EL (cell line): ENCODE data around the gene RAPGEF1.
"Not testable (repeated sequence)": the region's sequence is repeated elsewhere in the genome, so short reads cannot be mapped to it uniquely, and the experiment has no call there.

Experiments used
- DNase-seq: peaks from one replicate; pipeline ENCODE4 v3.0.0-alpha.2; 2016

The RAPGEF1 gene

DNA sequence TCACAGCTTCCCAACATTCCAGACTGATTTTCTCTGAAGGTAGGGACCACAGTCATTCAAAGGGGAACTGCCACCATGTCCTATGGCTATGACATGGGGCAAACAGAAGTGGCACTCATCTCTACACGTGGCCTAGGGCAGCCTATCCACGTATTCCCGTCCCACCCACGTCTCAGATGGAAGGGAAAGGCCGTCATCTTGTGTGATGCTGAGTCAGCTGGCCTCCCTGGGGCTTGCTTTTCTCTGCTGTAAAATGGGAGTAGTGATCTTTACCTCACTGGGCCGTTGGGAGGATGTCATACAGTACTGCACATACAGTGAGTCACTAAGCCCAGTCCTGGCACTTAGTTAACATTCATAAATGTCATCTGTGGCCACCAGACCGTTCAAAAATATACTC, 72.3 kb downstream of the RAPGEF1 start:
- no peak for DNase-seq

DNA sequence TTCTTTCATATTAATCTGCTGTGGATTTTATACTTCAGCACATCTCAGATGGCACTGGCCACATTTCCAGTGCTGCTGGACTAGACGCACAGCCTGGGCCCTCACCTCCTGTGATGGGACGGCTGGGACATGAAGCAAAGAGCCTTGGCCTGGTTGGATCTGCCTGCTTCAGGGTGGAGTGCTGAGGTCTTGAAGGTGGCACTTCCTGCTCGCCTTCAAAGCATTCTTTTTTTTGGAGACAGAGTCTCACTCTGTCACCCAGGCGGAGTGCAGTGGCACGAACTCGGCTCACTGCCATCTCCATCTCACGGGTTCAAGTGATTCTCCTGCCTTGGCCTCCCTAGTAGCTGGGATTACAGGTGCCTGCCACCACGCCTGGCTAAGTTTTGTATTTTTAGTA, 73.1 kb downstream of the RAPGEF1 start:
- DNase-seq, result no peak

DNA sequence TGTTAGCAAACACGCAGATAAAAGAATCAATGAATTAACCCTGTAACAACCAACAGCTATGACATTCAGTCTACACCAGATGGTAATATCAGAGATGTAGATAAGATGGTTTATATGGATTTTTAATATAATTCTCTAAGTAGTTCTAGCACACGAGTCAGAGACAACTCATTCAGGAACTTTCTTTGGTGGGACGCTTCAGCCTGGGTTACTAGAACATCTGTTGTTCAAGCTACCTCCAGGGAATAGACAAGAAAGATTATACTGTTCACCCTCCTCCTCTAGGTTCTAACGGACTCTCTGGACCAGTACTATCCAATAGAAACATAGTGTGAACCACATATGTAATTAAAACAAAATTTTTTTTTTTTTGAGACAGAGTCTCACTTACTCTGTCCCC, 73.8 kb downstream of the RAPGEF1 start:
- DNase-seq, result no peak

DNA sequence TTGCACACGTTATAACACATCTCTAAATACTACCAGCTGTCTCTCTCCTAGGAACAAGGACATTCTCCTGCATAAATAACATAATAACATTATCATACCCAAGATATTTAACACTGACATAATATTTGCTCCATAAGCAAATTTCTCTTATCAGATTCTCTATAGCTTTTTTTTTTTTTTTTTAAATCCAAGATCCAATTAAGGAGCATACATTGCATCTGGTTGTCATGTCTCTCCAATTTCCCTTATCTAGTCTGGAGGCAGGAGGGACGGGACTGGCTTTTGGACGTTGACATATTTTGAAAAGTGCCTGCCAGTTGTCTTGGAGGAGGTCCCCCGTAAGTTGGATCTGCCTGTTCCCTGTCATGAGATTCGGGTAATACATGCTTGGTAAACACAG, 76.6 kb downstream of the RAPGEF1 start:
- DNase-seq, result no peak

DNA sequence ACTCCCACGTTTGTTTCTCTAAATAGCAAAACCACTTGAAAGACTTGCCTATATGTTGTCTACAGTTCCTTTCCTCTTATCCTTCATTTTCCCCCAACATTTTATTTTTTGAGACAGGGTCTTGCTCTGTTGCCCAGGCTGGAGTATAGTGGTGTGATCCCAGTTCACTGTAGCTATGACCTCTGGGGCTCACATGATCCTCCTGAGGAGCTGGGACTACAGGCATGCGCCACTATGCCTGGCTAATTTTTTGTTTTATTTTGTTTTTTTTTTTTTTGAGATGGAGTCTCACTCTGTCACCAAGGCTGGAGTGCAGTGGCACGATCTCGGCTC, 77.6 kb downstream of the RAPGEF1 start:
- not testable (repeated sequence) for DNase-seq

DNA sequence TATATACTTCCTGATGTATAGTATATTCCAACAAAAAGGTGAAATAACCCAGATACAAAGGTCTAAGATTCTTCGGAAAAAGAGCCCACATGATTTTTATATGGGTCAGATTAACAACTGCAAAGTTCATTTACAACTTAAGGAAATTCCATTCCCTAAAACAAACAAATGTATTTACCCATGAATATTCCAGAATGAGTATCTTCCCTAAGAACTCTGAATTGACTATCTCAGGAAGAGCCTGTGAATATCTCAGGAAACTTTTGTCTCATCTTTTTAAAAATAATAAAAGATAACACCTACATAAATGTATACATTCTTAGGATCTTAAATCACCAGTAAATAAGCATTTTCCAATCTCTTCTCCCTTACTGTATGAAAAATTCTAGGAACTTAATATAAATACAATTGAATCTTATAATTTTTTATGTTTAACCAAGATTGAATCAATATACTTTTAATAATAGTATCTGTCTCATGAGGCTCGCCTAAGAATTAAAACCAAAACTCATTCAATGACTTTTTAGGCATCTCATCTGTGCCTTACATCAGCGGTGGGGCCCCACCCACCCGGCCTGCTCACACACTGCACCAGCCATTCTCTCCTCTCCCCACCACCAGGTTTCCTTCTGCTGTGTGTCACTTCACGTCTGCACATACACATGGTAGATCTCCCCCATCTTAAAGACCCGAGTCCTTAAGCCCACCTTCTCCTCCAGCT, 78.1 kb downstream of the RAPGEF1 start:
- no peak for DNase-seq

DNA sequence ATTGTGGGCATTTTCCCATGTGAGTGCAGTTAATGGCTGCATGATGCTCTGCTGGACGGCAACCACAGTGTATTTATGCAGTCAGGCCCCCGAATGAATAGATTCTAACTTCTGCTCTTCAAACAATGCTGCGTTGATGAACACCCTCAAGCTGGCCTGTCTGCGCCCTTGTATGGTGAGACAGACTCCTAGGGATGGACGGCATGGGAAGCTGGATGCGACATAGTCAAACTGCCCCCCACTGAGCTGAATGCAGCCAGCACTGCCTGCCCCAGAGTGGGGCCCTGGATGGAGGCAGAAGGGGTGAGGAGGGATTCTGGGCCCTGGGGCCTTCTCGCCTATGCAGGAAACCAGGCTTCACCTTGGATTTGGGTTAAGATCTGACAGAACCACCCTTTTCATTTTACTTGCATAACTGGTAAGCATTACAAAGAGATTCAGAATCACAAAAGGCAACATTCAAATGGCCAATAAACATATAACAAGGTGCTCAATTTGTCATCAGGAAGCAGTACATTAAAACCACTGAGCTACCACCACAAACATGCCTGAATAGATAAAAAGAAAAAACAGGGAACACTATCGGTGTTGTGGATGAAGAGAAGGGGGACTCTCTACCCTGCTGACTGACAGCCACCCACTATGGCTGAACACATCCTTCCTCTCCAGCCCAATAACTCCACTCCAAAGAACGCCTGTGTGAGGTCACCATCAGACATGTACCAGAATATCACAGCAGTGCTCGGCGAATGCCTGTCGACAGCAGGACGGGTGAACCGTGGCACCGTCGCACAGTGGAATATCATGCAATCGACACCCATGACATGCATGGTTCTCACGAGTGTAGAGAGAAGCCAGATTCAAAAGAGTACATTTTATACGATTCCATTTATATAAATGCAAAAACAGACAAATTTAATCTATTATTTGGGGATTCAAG, 79.1 kb downstream of the RAPGEF1 start:
- DNase-seq, result no peak

DNA sequence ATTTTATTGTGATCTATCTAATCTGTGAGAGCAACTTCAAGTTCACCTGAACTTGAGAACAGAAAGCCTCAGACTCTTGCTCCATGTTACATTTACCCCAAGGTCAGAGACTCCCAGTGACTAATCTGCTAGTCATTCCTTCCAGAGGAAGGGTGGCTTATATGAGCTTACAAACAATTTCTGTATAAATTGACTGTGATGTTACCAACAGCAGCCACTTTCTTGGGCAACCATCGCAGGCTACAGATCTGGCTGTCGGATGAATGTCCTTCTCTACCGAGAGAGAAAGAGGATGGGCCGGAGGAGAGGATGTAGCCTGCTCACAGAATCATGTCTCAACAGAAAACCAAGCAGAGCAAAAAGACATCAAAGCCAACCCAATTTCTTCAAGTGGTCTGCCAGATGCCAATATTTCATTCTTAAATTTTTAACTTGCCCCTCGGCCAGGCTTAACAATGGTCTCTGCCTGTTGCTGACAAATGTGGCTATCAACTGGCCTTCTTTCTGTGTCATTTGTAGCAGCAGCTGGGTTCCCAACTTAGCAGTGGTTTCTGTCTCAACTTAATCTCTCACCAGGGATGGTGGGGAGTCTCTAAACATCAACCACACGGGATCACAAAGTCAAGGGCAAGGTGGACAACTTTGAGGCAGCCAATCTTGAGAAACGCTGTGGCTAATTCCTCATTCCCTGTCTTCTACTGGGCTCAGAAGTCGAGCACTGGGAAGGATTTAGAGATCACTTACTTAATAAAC, 81.3 kb downstream of the RAPGEF1 start:
- DNase-seq, result peak; percentile 90

DNA sequence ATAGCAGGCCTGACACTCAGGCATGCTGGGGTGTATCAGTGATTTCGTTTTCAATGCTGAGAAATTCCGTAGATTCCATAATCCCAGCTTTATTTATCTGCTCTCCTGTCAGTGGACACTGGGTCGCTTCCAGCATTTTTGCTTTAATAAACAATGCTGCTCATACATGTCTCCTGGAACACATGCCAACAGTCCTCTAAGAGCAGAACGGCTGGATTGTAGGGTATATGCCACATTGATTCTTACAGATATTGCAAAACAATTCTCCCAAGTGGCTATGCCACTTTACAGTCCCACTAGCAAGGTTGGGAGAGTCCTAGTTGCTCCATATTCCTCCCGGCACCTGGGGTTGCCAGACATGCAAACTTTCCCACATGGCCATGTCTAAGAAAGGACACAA, 81.9 kb downstream of the RAPGEF1 start:
- DNase-seq, result peak; percentile 73

DNA sequence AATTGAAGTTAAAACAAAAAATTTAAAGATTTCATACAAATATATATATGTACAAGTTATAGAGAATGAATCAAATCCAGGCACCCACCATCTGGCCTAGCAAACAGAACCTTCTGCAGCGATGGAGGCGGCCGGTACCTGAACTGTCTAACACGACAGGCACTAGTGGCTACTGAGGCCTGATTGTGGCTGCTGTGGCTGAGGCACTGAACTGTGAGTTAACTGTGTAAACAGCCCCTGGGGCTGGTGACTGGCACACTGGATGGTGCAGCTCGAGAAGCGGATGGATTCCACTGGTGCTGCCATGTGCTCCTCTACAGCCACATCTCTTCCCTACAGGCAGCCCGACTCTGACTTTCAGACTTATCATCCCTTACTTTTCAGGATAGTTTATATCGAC, 82.4 kb downstream of the RAPGEF1 start:
- no peak for DNase-seq

DNA sequence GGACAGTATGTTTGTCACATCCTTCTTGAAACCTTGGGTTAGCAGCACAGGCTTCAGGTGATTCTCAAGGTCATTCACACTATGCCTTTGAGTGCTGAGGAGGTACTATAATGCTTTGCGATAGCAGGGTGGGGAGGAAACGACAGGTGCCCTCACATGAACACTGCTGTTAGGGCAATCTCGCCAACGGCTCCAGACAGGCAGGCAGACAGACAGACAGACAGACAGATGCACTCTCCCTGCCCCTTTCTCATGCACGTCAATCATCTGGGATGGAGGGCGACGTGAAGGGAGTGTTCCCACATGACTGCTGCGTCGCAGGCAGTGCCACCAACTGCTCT, 82.9 kb downstream of the RAPGEF1 start:
- DNase-seq, result no peak

DNA sequence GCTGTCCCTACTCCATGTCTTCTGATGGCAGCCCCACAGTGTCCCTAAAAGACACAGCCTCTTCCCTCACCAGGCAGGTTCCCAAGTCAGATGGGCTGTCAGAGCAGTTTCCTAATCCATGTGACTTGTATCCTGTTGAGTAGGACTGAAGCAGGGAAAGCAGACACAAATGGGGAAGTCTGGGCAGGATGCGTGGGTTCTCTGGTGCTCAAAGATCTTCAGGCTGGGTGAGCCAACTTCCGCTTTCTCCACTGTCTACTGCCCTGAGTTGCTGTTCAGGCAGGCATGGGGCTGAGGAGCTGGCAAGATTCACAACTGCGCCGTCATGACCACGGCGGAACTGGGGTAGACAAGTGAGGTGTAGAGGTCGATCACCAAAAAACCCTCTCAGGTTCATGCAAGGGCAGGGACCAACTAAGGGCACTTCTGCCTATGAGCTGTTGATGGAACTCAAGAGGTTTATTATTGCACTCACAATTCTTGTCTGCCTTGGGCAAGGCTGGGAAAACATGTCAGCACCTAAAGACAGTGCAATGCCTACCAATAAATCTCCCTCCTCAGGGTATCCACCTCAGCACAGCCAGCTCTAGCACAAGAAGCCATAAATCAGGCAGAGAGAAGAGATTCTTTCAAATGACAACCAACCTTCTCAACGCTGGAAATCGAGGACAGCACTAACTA, 83.4 kb downstream of the RAPGEF1 start:
- DNase-seq, result no peak

DNA sequence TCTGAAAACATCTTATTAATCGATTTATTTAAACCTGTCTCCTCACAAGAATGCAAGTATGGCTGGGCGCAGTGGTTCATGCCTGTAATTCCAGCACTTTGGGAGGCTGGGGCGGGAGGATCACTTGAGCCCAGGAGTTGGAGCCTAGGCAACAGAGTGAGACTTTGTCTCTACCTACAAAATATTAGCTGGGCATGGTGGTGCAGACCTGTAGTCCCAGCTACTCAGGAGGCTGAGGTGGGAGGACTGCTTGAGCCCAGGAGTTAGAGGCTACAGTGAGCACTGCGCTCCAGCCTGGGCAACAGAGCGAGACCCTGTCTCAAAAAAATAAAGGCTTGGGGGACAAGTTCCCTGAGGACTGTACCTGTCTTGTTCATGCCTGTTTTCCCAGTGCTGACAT, 85.5 kb downstream of the RAPGEF1 start:
- not testable (repeated sequence) for DNase-seq

DNA sequence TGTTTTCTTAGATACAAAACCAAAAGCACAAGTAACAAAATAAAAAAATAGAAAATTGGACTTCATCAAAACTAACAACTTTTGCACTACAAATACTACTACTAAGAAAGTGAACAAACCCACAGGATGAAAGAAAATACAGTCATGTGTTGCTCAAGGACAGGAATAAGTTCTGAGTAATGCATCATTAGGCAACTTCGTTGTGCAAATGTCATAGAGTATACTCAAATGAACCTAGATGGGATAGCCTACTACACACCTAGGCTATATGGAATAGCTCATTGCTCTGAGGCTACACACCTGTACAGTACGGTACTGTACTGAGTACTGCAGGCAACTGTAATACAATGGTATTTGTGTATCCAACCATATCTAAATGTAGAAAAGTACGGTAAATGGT, 88.3 kb downstream of the RAPGEF1 start:
- peak; percentile 28 for DNase-seq

DNA sequence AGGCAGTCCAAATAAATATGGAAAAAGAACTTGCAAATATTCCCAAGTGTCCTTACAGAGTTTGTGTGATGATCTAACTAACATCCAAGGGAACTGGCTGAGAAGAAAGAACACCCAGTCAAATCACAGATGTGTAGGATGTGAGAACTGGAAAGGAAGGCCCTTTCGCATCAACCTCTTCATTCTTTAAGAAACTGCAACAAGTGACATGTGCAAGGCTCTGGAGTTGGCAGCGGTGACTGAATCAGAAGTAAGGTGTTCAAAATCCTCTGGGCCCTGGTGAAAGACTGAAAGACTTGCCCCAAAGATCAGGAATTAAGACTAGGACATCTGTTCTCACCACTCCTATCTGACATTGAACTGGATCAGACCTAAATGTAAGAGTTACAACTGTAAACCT, 88.7 kb downstream of the RAPGEF1 start:
- no peak for DNase-seq

DNA sequence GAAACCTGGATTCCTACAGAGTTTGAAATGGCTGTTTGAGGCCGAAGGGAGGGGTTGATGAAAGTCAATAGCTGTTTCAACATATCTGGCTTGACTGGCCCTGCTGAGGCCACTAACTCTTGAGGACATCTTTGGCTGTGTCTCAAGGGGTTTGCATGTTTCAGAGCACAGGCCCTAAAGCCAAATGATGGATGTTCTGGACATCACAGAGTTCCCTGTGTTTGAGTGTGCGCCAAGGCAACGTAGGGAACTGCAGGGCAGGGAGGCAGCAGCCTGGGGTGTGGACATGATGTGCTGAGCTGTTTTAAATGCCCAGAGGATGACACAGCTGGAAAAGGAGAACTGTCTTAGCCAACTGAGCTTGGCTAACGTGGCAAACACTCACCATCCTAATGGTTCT, 89.6 kb downstream of the RAPGEF1 start:
- DNase-seq, result peak; percentile 51

DNA sequence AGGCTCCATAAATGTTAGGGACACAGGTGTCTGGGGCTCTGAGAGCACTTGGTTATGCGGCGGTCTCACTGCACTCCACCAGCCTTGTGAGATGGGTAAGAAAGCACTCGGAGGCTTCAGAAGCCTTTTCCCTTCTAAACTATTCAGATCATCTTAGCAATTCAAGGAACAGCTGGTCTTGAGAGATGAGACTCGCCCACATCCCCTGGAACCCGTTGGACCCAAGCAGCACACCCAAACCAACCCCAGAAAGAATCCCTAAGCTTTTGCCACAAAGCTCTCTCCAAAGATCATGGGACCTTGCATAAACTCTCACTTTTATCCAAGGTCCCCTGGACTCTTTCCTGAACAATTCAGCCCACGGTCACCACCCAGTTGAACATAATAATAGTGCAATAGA, 90.2 kb downstream of the RAPGEF1 start:
- no peak for DNase-seq

DNA sequence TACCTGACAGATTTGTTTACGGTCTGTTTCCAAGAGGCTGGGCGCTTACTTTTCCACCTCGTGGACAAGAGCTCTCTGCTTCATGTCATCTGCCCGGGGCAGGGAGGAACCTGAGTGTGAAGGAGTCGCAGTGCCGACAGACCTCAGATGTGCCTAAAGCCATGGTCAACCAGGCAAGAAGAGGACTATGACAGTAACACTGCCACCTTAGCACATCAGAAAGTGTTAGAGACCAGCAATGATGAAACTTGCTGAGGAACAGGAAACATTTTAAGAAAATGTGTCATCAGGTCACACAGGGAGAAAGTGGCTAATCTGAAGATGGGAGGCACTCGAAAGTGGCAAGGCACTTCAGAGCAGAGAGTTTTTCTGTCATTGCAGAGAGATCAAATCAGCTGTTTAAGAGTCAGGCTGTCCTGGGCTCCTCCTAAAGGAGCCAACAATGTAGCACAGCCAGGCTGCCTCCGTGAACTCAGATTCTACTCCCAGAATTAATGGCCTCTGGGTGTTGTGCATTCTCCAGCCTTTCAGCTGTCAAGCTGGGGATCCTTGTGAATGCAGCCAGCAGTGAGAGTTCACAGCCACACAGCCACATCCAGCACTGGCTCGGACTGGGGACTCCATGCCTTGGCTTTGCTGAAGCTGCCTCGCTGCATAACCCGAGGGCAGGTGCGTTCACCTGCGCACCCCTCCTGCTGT, 94.6 kb downstream of the RAPGEF1 start:
- DNase-seq, result peak; percentile 39

DNA sequence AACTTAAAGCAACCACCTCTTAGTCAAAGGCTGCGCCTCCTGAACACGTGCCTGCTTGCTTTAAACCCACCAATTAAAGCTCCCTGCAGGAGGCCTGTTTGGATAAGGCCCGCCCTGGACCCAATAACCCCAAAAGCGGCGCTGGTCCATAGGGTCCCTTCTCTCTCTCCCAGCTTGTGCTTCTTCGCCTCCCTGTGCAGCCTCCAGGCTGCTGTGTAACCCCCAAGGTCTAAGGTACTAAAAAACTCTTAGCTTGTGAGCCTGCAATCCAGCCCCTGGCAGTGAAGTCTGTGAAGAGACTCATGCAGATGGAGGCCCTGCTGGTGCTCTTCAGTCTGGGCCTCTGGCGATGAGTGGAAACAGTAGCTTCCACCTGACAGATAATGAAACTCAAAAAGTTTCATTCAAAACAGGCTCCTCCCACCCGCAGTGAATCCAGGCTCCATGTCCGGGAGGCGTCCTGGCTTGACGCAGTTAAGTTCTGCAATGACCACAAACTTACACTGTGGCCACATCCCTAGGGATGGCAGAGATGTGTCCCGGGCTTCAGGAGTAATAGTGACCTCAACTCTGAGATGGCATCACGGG, 97.3 kb downstream of the RAPGEF1 start:
- no peak for DNase-seq

DNA sequence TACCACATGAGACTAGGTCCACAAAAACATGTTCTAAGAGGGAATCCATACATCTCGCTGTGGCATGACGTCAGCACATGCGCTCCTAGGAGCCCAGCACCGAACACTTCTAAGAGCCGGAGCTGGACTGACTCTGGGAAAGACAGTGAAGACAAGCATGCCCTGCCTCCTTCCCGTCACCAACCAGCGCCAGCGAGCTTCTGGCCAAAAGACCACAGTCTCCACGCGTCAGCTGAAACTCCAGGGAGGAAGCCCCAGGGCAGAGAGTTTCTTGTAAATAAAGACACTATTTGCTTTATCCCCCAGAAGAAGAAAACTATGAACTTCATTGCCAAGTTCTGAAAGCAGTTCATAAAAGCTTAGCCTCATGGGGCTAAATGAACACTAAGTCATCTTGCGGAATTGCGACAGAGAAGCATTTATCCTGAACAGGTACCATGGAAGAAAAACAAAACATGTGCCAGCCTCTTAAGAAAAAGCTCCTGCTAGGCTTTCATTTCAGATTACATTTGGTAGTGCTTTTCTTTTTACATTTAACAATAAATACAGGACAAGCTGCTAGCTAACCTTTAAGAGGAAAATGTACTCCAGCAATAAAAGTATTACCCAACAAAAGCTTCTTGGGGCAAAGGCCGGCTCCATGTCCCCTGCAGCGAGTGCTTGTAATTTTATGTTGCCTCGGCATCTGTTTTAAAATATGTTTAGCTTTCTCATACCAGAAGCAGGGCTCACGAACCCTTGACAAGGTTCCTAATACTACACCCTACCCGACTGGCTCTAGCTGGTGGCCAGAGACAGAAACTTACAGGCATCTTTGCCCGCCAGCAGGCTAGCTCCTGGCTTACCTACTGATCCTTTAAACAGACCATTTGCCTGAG, 98.0 kb downstream of the RAPGEF1 start:
- DNase-seq, result peak; percentile 25
